K562 (cell line): Measurements from ENCODE around the gene FAM20C. TPM values are rescaled to one million over a fixed set of nuclear protein-coding genes. Genes with fewer than 3 reads are reported as not detected.

ENCODE experiments used
- BHLHE40 ChIP-seq: IDR thresholded peaks from 2 replicates; pipeline ENCODE4 v1.6.1; 2011; ENCODE audit warnings: low read length, improper control_type of control experiment
- GATAD2B ChIP-seq: fragments of 450-650 bp; IDR thresholded peaks from 2 replicates; pipeline ENCODE4 v1.6.1; 2017; ENCODE audit warnings: mild to moderate bottlenecking, borderline replicate concordance
- HCFC1 ChIP-seq: IDR thresholded peaks from 2 replicates; pipeline ENCODE4 v1.6.1; 2012; ENCODE audit warnings: low read depth, low read length, improper control_type of control experiment
- HDAC3 ChIP-seq: fragments of 450-650 bp; IDR thresholded peaks from 2 replicates; pipeline ENCODE4 v1.6.1; 2018; ENCODE audit warnings: borderline replicate concordance, mild to moderate bottlenecking, moderate library complexity; ENCODE audit not compliant: partially characterized antibody
- HDGF ChIP-seq: fragments of 450-650 bp; IDR thresholded peaks from 2 replicates; pipeline ENCODE4 v1.6.1; 2016
- LARP7 ChIP-seq: fragments of 450-650 bp; IDR thresholded peaks from 2 replicates; pipeline ENCODE4 v1.6.1; 2016
- NFATC3 ChIP-seq: fragments of 450-650 bp; IDR thresholded peaks from 2 replicates; pipeline ENCODE4 v1.6.1; 2017; ENCODE audit warnings: mild to moderate bottlenecking
- NFIX ChIP-seq: fragments of 250-450 bp; sonication (Bioruptor Pico); IDR thresholded peaks from 2 replicates; pipeline ENCODE4 v1.4.0; 2020; ENCODE audit warnings: low read depth, mild to moderate bottlenecking, moderate library complexity
- POLR3G ChIP-seq: IDR thresholded peaks from 2 replicates; pipeline ENCODE4 v1.6.1; 2011; ENCODE audit not compliant: insufficient read length, insufficient replicate concordance; ENCODE audit errors: extremely low read depth
- ZBTB11 ChIP-seq, 3 experiments: fragments of 200-800 bp in 1 of 3; fragments of 250-450 bp in 1 of 3; fragments of 450-650 bp in 1 of 3; sonication (Bioruptor Pico) in 1 of 3; sonication (Bioruptor generic) in 1 of 3; formaldehyde crosslinking in 1 of 3; IDR thresholded peaks; 2 replicates each; pipeline versions ENCODE4 v1.6.1 to v1.8.0; 2016 to 2022; ENCODE audit warnings: mild to moderate bottlenecking in 2 of 3, missing genetic modification characterization in 2 of 3, missing compliant biosample characterization in 1 of 3, moderate library complexity in 1 of 3
- ZFX ChIP-seq: sonication (generic); formaldehyde crosslinking; IDR thresholded peaks from 2 replicates; pipeline ENCODE4 v1.8.0; 2022; ENCODE audit warnings: mild to moderate bottlenecking, missing genetic modification reagents, moderate library complexity
- ZNF707 ChIP-seq: fragments of 250-450 bp; sonication (Bioruptor Pico); conservative IDR thresholded peaks from 2 replicates; pipeline ENCODE4 v1.8.0; 2022; ENCODE audit warnings: inconsistent platforms, mild to moderate bottlenecking, moderate library complexity
- polyA plus RNA-seq, 8 experiments: library from polyadenylated mRNA; depleted of rRNA in 4 of 8; stranded (reverse) in 5 of 8; unstranded in 3 of 8; fragments of >200 nt; fragmentation: Nextera tagmentation in 2 of 8; fragmentation: Illumina TruSeq in 1 of 8; extraction: Ambion mirVana in 2 of 8; extraction: Trizol in 1 of 8; gene quantifications; 2 replicates each; pipeline versions ENCODE4 v1.2.1 to v1.2.3, GENCODE V29; 2011 to 2014; ENCODE audit warnings: inconsistent platforms in 1 of 8, missing spikeins in 1 of 8
- total RNA-seq, 7 experiments: library from RNA; depleted of rRNA in 6 of 7; stranded (reverse); fragments of >200 nt in 6 of 7; fragmentation: Illumina TruSeq in 2 of 7; extraction: Trizol in 2 of 7; gene quantifications; 2 replicates each; pipeline versions ENCODE4 v1.2.1 to v1.2.3, GENCODE V29; 2011 to 2021; ENCODE audit warnings: low replicate concordance in 1 of 7

FAM20C gene
- total and polyA plus RNA-seq, 9 of the 15 experiments (the other 6 are each of a cell fraction or from before 2014, with no cell fraction given) = 0.09 TPM; not detected in 8

- peak; percentile 85 for TF ChIP-seq ZFX (CRISPR knock-in tag)
- no peak for TF ChIP-seq ZBTB11 (CRISPR knock-in tag; IDR thresholded peaks at IDR 0.05)
- no peak for TF ChIP-seq LARP7
- TF ChIP-seq HCFC1 = peak; percentile 46
- no peak for TF ChIP-seq HDAC3
- TF ChIP-seq GATAD2B = no peak
- no peak for TF ChIP-seq POLR3G
- no peak for TF ChIP-seq BHLHE40
- TF ChIP-seq NFATC3 = no peak
- no peak for TF ChIP-seq NFIX
- TF ChIP-seq ZNF707 = no peak
- no peak for TF ChIP-seq HDGF
Observed at GRCh38 chr7:148932-149790, 43.2 kb upstream of the FAM20C start (continued).
